Sigmoid colon (tissue), 7 donors: ENCODE data around the gene CD300A. TPM values are rescaled to one million over a fixed set of nuclear protein-coding genes. Genes with fewer than 3 reads are reported as not detected.

Source experiments
- DNase-seq: peaks from one replicate; pipeline ENCODE4 v3.0.0-alpha.2; 2019
- H3K27ac ChIP-seq, 4 donors: fragments of 200-600 bp; sonication (generic); one replicate each; pipeline ENCODE4 v1.5.1; 2016 to 2019; ENCODE audit warnings: mild to moderate bottlenecking in 1 of 4
- H3K27me3 ChIP-seq, 3 donors: fragments of 200-600 bp; sonication (generic); one replicate each; pipeline ENCODE4 v1.5.1; 2019; ENCODE audit warnings: mild to moderate bottlenecking in 1 of 3
- H3K36me3 ChIP-seq, 4 donors: fragments of 200-600 bp; sonication (generic); one replicate each; pipeline ENCODE4 v1.5.1; 2016 to 2019
- H3K4me1 ChIP-seq, 4 donors: fragments of 200-600 bp; sonication (generic); one replicate each; pipeline ENCODE4 v1.5.1; 2017 to 2019
- H3K4me3 ChIP-seq, 4 donors: fragments of 200-600 bp; sonication (generic); one replicate each; pipeline ENCODE4 v1.5.1; 2017 to 2019; ENCODE audit warnings: mild to moderate bottlenecking in 2 of 4, moderate library complexity in 1 of 4
- H3K9me3 ChIP-seq, 4 donors: fragments of 200-600 bp in 3 of 4; sonication (generic) in 3 of 4; one replicate each; pipeline versions ENCODE4 v1.5.1 to v1.6.1; 2013 to 2019
- CTCF ChIP-seq, 4 experiments: fragments of 450-650 bp in 3 of 4; fragments of 200-600 bp in 1 of 4; IDR thresholded peaks; one replicate each; pipeline ENCODE4 v1.5.1; 2016 to 2019; ENCODE audit warnings: antibody characterized with exemption in 4 of 4, mild to moderate bottlenecking in 3 of 4, moderate library complexity in 2 of 4
- EP300 ChIP-seq, 4 donors: sonication (generic); formaldehyde crosslinking; IDR thresholded peaks; one replicate each; pipeline ENCODE4 v1.6.1; 2017; ENCODE audit warnings: antibody characterized with exemption in 4 of 4
- POLR2A ChIP-seq, 2 donors: fragments of 450-650 bp; IDR thresholded peaks; one replicate each; pipeline ENCODE4 v1.6.1; 2016; ENCODE audit warnings: antibody characterized with exemption in 2 of 2, mild to moderate bottlenecking in 2 of 2, moderate library complexity in 2 of 2
- POLR2AphosphoS5 ChIP-seq, 4 donors: sonication (generic); formaldehyde crosslinking; IDR thresholded peaks; one replicate each; pipeline ENCODE4 v1.6.1; 2017; ENCODE audit warnings: antibody characterized with exemption in 4 of 4
- WGBS, 2 donors: extraction: QIAGEN DNeasy Blood & Tissue Kit; methylation state at CpG; one replicate each; pipeline ENCODE4 v1.1.7; 2013; 5-methylcytosine and 5-hydroxymethylcytosine counted together
- intact Hi-C: fragments of 100-400 bp; cut with DNase I; formaldehyde crosslinking; loops from one replicate; pipeline ENCODE4 v1.15.1; 2023
- polyA plus RNA-seq, 3 donors: library from polyadenylated mRNA; stranded (reverse); fragments of 200-250 nt; gene quantifications; one replicate each; pipeline ENCODE4 v1.2.3, GENCODE V29; 2013
- total RNA-seq, 4 donors: library from RNA; depleted of rRNA; stranded (reverse); fragments of >200 nt; gene quantifications; one replicate each; pipeline ENCODE4 v1.1.0, GENCODE V29; 2016
- donor health status: healthy with polysubstance abuse.
- donor health status: Bipolar disorder and iron deficiency.
- donor health status: healthy.

The CD300A gene
- total and polyA plus RNA-seq, 7 donors, result 2.9 to 33.5 (median 4.8) TPM

- Histone ChIP-seq H3K27ac (peak overlapping the region in 1 of 4 donors; percentile 13), H3K4me3 (no peak overlapping the region), H3K4me1 (no peaks in the 10 kb centered on the region), H3K36me3 (no peaks in the 10 kb centered on the region), H3K27me3 (peaks cover 0 to 9% (median 0%) of the 10 kb centered on the region in 3 donors), H3K9me3 (no peaks in the 10 kb centered on the region)
- intact Hi-C loops, result no loop called here
- TF ChIP-seq EP300 (IDR thresholded peaks at IDR 0.05) (no peak), POLR2A (IDR thresholded peaks at IDR 0.05) (no peak), POLR2AphosphoS5 (IDR thresholded peaks at IDR 0.05) (no peak), CTCF (IDR thresholded peaks at IDR 0.05) (no peak)
- WGBS, 2 donors, result 85 to 87% methylated on average over 2 of the region's 2 CpGs
- DNase-seq, result no peak
Measured at GRCh38 chr17:74512036-74512435, 45.6 kb downstream of the CD300A start.

- WGBS, 2 donors, result 65 to 81% methylated on average over 7 of the region's 7 CpGs
- no peaks in the 10 kb centered on the region for H3K36me3 ChIP-seq
- peaks cover 0 to 9% (median 0%) of the 10 kb centered on the region in 3 donors for H3K27me3 ChIP-seq
- no peak for TF ChIP-seq CTCF (IDR thresholded peaks at IDR 0.05)
- TF ChIP-seq POLR2AphosphoS5 (IDR thresholded peaks at IDR 0.05), result no peak
- TF ChIP-seq EP300 (IDR thresholded peaks at IDR 0.05), result no peak
- TF ChIP-seq POLR2A (IDR thresholded peaks at IDR 0.05), result no peak
- H3K4me3 ChIP-seq, result no peak overlapping the region
- H3K4me1 ChIP-seq, result no peaks in the 10 kb centered on the region
- H3K9me3 ChIP-seq, result no peaks in the 10 kb centered on the region
- intact Hi-C loops, result no loop called here
- peak overlapping the region in 1 of 4 donors; percentile 13 for H3K27ac ChIP-seq
- DNase-seq, result no peak
Measured at GRCh38 chr17:74512624-74513091, 46.2 kb downstream of the CD300A start.

GRCh38 chr17:74513987-74514631, 47.7 kb downstream of the CD300A start:
- Histone ChIP-seq H3K9me3 (no peaks in the 10 kb centered on the region), H3K4me1 (no peaks in the 10 kb centered on the region), H3K4me3 (no peak overlapping the region), H3K27ac (no peak overlapping the region), H3K36me3 (no peaks in the 10 kb centered on the region), H3K27me3 (peaks cover 0 to 9% (median 0%) of the 10 kb centered on the region in 3 donors)
- DNase-seq, result no peak
- intact Hi-C loops, result no loop called here
- TF ChIP-seq EP300 (IDR thresholded peaks at IDR 0.05), result no peak
- WGBS, 2 donors, result 10 to 81% methylated on average over 3 of the region's 3 CpGs

DNA sequence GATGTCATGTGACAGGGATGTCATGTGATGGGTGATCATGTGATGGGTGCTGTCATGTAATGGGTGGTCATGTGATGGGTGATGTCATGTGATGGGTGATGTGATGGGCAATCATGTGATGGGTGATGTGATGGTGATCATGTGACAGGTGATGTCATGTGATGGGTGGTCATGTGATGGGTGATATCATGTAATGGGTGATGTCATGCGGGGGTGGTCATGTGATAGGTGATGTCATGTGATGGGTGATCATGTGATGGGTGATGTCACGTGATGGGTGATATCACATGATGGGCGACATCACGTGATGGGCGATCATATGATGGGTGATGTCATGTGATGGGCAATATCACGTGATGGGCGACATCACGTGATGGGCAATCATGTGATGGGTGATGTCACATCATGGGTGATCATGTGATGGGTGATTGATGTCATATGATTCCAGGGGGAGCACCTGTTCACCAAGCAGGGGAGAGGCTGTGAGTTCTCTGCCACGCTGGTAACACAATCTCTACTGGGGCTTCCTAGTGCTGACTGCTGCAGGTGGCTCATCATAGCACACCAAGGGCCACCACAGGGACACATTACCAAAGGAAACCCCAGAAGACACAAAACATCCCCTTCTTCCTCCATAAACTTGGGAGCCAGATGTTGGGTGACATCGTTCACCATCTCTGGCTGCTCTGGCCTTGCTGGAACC, 48.3 kb downstream of the CD300A start:
- Histone ChIP-seq H3K4me1 (no peaks in the 10 kb centered on the region), H3K4me3 (no peak overlapping the region), H3K36me3 (no peaks in the 10 kb centered on the region), H3K27me3 (peaks cover 0 to 9% (median 0%) of the 10 kb centered on the region in 3 donors), H3K9me3 (no peaks in the 10 kb centered on the region), H3K27ac (no peak overlapping the region)
- DNase-seq, result peak; percentile 34
- TF ChIP-seq POLR2AphosphoS5 (IDR thresholded peaks at IDR 0.05), result peak in 1 of 4 donors; percentile 41
- no peak for TF ChIP-seq POLR2A (IDR thresholded peaks at IDR 0.05)
- intact Hi-C loops, result no loop called here
- 91 to 93% methylated on average over 10 of the region's 10 CpGs for WGBS, 2 donors

- Histone ChIP-seq H3K9me3 (no peaks in the 10 kb centered on the region), H3K4me1 (no peaks in the 10 kb centered on the region), H3K27me3 (peaks cover 0 to 9% (median 0%) of the 10 kb centered on the region in 3 donors), H3K36me3 (no peaks in the 10 kb centered on the region), H3K4me3 (no peak overlapping the region), H3K27ac (no peak overlapping the region)
- intact Hi-C loops, result no loop called here
- TF ChIP-seq CTCF (IDR thresholded peaks at IDR 0.05), result no peak
- TF ChIP-seq EP300 (IDR thresholded peaks at IDR 0.05), result no peak
- no peak for TF ChIP-seq POLR2AphosphoS5 (IDR thresholded peaks at IDR 0.05)
- TF ChIP-seq POLR2A (IDR thresholded peaks at IDR 0.05), result no peak
- no peak for DNase-seq
- WGBS, 2 donors, result 64 to 79% methylated on average over 4 of the region's 4 CpGs
Measured at GRCh38 chr17:74515941-74516340, 49.5 kb downstream of the CD300A start.
